Measurements from ENCODE around the gene MYADML2.
"Not testable (repeated sequence)": the region's sequence is repeated elsewhere in the genome, so short reads cannot be mapped to it uniquely, and the experiment has no call there.

MYADML2 gene

DNA sequence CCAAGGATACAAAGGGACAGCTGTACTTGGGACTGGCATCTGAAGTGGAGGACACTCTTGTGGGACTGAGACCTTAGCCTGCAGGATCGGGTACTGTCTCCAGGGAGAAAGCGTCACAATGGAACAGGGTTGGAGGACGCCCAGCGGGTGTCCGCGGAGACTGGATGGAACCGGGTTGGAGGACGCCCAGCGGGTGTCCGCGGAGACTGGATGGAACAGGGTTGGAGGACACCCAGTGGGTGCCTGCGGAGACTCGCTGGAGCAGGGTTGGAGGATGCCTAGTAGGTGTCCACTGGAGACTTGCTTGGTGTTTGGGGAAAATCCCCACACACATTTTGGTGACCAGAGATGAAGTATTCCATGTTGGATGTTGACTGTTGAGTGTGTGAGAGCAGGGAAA lies at the start of gene MYADML2:
TSS of gene MYADML2 (minus strand) at position 45 of the 400 bp plus-strand sequence. CDS start 5,492 bp downstream, outside the sequence.
- DNase-seq, result no peak

- DNase-seq, result no peak
Observed at GRCh38 chr17:81996232-81996756, 49.3 kb upstream of the MYADML2 start.

GRCh38 chr17:81995463-81996231 lies 48.6 kb upstream of the MYADML2 start:
- DNase-seq, result no peak

- no peak for DNase-seq
Observed at GRCh38 chr17:81994593-81995462, 47.8 kb upstream of the MYADML2 start.

DNA sequence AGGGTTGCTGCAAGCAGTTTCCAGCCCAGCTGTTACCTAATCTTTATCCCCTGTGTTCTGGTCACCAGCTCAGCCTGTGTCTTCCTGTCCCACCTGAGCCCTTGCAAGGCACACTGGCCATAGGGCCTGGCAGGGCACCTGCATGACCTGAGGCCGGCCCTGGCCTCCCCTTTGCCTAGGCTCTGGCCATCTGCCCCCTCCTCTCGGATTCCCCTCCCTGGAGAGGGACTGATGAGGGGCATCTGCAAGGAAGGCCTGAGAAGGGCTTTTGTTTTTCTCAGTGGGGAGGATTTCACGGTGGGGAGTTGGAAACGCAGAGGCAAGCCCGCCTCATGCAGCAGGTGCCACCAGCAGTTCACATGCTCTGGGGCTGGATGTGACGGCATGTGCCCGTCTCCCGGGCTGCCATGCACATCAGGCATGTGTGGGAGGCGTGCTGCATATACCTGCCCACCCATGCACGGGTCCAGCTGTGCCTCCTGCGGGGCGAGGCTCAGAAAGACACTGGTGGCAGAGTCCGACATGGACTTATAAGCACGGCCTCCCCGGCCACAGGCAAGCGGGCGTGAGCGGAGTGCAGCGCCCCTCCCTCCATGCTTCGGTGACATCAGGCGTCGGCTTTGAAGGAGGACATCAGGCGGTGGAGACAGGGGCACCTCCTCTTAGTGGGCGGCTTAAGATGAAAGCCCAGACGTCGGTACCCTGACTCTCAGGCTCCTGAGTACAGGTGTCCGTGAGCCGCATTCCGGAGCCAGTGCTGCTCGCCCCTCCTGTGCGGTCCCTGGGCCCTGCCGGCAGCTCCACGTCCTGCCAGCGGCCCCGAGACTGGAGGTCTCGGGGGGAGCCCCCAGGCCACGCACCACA lies 46.9 kb upstream of the MYADML2 start:
- no peak for DNase-seq

- no peak for DNase-seq
Observed at GRCh38 chr17:81992306-81993102, 45.5 kb upstream of the MYADML2 start.

- no peak for DNase-seq
Observed at GRCh38 chr17:81991684-81992305, 44.8 kb upstream of the MYADML2 start.

GRCh38 chr17:81990836-81991683 lies 44.0 kb upstream of the MYADML2 start:
- no peak for DNase-seq

DNA sequence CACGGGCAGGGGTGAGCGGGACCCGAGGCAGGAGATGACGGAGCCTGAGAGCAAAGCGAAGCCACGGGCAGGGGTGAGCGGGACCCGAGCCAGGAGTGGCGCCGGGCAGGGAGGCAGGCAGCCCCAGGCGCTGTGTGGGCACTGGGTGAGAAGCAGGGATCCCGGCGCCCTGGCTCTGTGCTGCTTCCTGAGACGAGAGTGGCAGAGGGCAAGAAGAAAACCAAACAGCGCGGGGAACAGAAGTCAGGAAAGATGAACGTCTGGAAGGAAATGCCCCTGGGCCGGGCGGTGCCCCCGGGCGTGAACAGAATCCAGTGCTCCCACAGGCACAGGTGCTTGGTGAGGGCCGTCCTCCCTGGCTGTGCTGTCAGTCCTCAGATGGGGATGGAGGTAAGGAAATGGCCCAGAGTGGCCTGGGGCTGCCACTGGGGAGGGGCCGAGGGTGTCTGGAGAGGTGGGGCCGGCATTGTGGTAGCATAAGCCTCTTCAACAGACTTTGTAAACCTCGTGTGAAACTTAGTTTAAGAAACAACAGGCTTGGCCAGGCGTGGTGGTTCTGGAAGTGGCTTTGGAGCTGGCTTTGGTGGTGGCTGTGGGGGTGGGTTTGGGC lies 40.2 kb upstream of the MYADML2 start:
- no peak for DNase-seq

DNA sequence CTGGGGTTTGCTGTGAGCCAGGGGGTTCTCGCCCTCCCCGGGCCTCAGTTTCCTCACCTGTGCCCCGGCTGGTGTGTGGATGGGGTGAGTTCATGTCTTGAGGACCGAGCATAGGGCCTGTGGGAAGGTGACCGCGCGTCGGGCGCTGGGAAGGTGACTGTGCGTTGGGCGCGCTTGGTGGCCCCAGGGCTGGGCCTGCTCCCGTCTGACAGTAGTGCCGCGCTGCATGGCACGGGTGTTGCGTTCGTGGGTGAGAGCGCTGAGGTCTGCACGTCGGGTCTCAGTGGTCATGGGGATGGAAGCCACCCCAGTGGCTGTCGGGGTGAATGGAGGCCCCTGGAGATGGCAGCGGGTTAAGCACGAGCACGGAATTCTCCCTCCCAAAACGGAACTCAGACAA lies 39.6 kb upstream of the MYADML2 start:
- DNase-seq, result no peak

- no peak for DNase-seq
Observed at GRCh38 chr17:81984773-81985410, 37.9 kb upstream of the MYADML2 start.

DNA sequence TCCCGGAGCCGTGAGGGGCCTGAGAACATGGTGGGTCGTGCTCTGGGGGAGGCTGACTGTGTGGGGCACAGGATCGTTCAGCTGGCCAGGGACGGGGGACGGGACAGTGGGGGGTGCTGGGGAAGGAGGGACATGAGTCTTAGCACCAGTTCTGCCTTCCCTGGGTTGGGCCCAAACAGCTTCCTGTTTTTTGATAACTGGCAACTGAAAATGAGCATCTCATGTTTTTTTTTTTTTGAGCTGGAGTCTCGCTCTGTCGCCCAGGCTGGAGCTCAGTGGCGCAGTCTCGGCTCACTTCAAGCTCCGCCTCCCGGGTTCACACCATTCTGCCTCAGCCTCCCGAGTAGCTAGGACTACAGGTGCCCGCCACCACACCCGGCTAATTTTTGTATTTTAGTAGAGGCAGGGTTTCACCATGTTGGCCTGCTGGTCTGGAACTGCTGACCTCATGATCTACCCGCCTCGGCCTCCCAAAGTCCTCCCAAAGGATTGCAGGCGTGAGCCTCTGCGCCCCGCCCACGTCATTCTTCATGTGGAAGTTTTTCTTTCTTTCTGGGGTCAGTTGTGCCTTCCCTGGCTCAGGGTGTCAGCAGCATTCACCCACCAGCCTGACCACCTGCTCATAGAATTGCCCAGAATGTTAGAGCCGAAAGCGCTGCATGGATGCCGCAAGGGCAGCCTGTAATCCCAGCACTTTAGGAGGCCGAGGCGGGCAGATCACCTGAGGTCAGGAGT lies 36.8 kb upstream of the MYADML2 start:
- DNase-seq, result no peak

GRCh38 chr17:81983011-81983638 lies 36.1 kb upstream of the MYADML2 start:
- DNase-seq, result no peak

DNA sequence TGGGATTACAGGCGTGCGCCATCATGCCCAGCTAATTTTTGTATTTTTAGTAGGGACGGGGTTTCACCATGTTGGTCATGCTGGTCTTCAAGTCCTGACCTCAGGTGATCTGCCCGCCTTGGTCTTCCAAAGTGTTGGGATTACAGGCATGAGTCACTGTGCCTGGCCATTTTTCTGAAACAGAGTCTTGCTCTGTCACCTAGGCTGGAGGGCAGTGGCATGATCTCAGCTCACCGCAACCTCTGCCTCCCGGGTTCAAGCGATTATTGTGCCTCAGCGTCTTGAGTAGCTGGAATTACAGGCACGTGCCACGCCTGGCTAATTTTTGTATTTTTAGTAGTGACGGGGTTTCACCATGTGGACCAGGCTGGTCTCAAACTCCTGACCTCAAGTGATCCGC lies 34.5 kb upstream of the MYADML2 start:
- DNase-seq, result not testable (repeated sequence)

DNA sequence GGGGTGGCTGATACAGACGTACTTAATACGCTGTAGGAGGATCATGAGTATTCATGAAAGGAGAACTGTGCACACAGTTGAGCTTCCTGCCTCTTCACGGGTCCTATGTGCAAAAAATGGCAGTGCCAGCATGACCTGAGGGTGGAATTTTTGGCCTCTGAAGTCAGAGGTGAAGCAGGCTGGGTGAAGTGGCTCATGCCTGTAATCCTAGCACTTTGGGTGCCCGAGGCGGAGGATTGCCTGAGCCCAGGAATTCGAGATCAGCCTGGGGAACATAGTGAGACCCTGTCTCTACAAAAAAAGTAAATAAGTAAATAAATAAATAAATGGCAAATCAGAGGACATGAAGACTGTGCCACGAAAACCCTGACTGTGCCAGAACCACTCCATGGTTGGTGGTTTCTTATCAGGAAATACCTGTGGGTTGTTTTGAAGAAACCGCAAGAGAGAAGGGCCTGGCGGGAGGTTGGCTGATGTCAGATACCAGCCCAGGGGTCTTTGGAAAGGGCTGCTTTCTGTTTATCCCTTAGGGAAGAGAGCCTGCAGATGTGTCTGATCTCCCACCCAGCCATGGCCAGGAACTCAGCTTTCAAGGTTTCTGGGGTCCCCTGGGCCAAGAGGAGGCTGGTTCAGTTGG lies 33.8 kb upstream of the MYADML2 start:
- DNase-seq, result no peak

DNA sequence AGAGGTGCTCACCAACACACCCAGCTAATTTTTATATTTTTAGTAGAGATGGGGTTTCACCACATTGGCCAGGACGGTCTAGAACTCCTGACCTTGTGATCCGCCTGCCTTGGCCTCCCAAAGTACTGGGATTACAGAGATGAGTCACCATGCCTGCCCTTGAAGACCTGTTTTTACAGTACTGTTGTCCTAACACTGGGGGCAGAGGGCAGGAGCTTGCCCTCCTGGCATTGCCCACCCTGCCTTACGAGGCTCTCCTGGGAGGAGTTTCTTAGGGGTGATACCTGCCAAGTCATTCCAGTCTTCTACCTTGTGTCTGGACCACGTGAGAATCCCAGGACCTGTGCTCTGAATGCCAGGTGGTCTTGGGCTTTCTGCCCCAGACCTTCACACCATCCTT lies 33.1 kb upstream of the MYADML2 start:
- DNase-seq, result no peak

DNA sequence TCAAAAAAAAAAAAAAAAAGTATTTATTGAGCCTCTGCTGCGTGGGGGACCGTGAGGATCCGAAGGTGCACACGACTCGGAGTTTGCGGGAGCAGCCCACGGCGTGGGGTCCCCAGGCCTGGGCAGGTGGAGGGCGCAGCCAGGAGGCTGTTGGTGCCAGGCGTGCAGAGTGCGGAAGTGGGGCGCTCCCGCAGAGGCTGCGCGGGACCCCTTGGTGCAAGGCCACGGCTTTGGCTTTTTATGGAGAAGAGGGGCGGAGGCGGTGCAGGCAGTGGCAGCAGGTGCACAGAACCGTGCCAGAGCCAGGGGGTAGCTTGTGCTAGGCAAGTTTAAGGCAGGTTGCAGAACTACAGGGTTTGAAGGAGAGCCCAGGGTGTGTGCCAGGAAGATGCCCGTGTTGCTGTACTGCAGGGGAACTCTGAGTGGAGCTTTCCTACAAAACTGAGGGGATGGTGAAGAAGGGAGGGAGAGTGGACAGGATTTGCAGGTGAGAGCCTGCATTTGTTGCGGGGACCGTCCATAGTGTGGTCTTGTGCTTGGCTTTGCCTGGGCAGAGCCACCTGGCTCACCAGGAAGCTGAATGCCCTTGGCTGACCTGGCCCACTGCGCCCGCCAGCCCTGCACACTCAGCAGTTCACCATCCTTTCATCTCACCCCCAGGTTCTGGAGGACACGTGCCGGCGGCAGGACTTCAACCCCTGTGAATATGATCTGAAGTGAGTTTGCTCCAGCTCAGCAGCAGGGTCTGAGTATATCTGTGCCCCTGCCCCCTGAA lies 31.7 kb upstream of the MYADML2 start:
- DNase-seq, result no peak

Measured in CD4-positive, alpha-beta T cell treated with Interleukin-1 beta for 1 hour (primary cell).